Heart right ventricle (tissue), 16 donors: ENCODE measurements around the gene FAM83D. TPM values are rescaled to one million over a fixed set of nuclear protein-coding genes. Genes with fewer than 3 reads are reported as not detected.

Experiments used
- ATAC-seq, 8 donors: fragments of 200-7000 bp; cut with Tn5 transposase; one replicate each; pipeline ENCODE4 v1.9.1; 2020; ENCODE audit warnings: mild to moderate bottlenecking in 8 of 8, moderate library complexity in 8 of 8, moderate number of reproducible peaks in 1 of 8
- DNase-seq, 2 donors: peaks; one replicate each; pipeline ENCODE4 v3.0.0-alpha.2; 2020
- H3K27ac ChIP-seq, 10 donors: fragments of 200-600 bp; sonication (generic) in 2 of 10; one replicate each; pipeline versions ENCODE4 v1.5.0 to v1.8.0; 2020 to 2022; ENCODE audit warnings: mild to moderate bottlenecking in 3 of 10
- H3K27me3 ChIP-seq, 7 donors: fragments of 200-600 bp; one replicate each; pipeline ENCODE4 v1.8.0; 2021 to 2022; ENCODE audit warnings: mild to moderate bottlenecking in 2 of 7
- H3K36me3 ChIP-seq, 9 donors: fragments of 200-600 bp; sonication (generic) in 1 of 9; one replicate each; pipeline versions ENCODE4 v1.5.0 to v1.8.0; 2020 to 2022; ENCODE audit warnings: mild to moderate bottlenecking in 2 of 9
- H3K4me1 ChIP-seq, 9 donors: fragments of 200-600 bp; sonication (generic) in 1 of 9; one replicate each; pipeline versions ENCODE4 v1.5.0 to v1.8.0; 2020 to 2022; ENCODE audit warnings: mild to moderate bottlenecking in 4 of 9
- H3K4me3 ChIP-seq, 10 donors: fragments of 200-600 bp; sonication (generic) in 2 of 10; one replicate each; pipeline versions ENCODE4 v1.5.0 to v1.8.0; 2020 to 2022; ENCODE audit warnings: mild to moderate bottlenecking in 7 of 10, moderate library complexity in 2 of 10
- H3K9me3 ChIP-seq, 11 donors: fragments of 200-600 bp in 10 of 11; sonication (generic) in 2 of 11; one replicate each; pipeline versions ENCODE4 v1.5.0 to v1.8.0; 2013 to 2022; ENCODE audit warnings: mild to moderate bottlenecking in 2 of 11, control low read depth in 1 of 11, moderate library complexity in 1 of 11
- WGBS, 2 donors: extraction: QIAGEN DNeasy Blood & Tissue Kit; methylation state at CpG; one replicate each; pipeline ENCODE4 v1.1.7; 2013; ENCODE audit warnings: inconsistent platforms in 1 of 2; 5-methylcytosine and 5-hydroxymethylcytosine counted together
- intact Hi-C, 10 donors: fragments of 100-400 bp; cut with DNase I; formaldehyde crosslinking; loops; one replicate each; pipeline versions ENCODE4 v1.11.1 to v1.14.2; 2022
- polyA plus RNA-seq, 2 donors: library from polyadenylated mRNA; stranded (reverse); fragments of 200-250 nt; gene quantifications; one replicate each; pipeline ENCODE4 v1.2.3, GENCODE V29; 2013
- total RNA-seq, 10 donors: library from RNA; stranded (reverse); fragmentation: NEBNext Ultra II Directional in 3 of 10; extraction: Animal tissue kit (Norgen Biotek cat#: 25700) in 3 of 10; gene quantifications; one replicate each; pipeline versions ENCODE4 v1.2.1 to v1.2.4, GENCODE V29; 2021 to 2023
- TF ChIP-seq, protein P1 (sequence below), 9 donors: fragments of 200-600 bp; sonication (generic) in 2 of 9; IDR thresholded peaks; one replicate each; pipeline versions ENCODE4 v1.5.0 to v1.8.0; 2021 to 2022; ENCODE audit warnings: antibody characterized with exemption in 9 of 9, mild to moderate bottlenecking in 5 of 9, moderate library complexity in 1 of 9
- donor health status: Arrhythmogenic right ventricular cardiomyopathy.
- donor health status: ischemic (EF 13 %, LVEDD 7.1; RV severe dilation, severe dysfunction).
- donor health status: healthy with polysubstance abuse.
- donor health status: DM: no; HTN: yes; CAD: no.
- donor health status: DM: no; HTN: no; CAD: no.
- donor health status: ischemic (EF 25% LVEDD 6.9; RV normal size, moderate dysfunction).
- donor health status: ischemic (EF 25% LVEDD 5.7; RV mildly dilated, moderate dysfunction).
- donor health status: healthy.
- donor health status: DM: yes; HTN: yes; CAD: no.
- donor health status: Ischemic cardiomyopathy.
- donor health status: ischemic (EF 35%, LVEDD 5.7; RV mildly dilated, moderate dysfunction).
- donor health status: nonischemic (EF 11% LVEDD 7.7; RV severe dilation, severe dysfunction).
- donor health status: DM: yes; HTN: yes; CAD: no.
- donor health status: PGD.
- donor health status: ischemic (EF 29% LVEDD 5.4; RV normal size, mild dysfunction).
- donor health status: nonischemic (EF 23%, LVEDD 6.1; RV moderate dilation, normal function).

The FAM83D gene
- total and polyA plus RNA-seq, 12 donors: 0.12 to 2.8 (median 0.46) TPM

DNA sequence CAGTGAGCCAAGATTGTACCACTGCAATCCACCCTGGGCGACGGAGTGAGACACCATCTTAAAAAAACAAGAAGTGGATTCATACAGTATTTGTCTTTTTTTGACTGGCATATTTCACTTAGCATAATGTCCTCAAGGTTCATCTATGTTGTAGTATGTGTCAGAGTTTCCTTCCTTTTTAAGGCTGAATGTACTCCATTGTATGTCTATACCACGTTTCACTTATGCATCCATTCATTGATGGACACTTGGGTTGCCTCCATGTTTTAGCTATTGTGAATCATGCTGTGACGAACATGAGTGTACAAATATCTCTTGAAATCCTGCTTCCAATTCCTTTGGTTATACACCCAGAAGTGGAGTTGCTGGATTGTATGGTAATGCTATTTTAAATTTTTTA lies 28.9 kb upstream of the FAM83D start:
- intact Hi-C loops: loop anchor here in 6 of 10 donors (10.0 kb wide), 4 partner anchors 92 to 252 kb away; partner anchors contain the start of gene PPP1R16B (in 1 of the 6)
- no peak for DNase-seq
- 87 to 88% methylated on average over 4 of the region's 4 CpGs for WGBS, 2 donors

DNA sequence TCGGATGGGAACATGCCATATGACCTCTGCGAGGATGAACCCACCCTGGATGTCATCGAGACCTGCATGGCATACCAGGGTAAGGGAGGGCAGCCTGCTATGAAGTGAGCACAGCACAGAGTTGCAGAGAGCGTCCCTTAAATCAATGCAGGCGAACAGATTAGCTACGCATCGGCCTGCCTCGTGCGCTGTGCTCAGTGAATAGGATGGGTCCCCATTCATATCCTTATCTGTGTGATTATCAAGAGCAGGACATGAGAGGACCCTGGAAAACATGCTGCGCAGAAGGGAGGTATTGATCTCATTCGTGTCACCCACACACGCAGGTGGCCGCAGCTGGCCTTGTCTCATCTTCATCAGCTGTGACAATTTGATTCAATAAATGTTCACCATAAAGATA lies 25.6 kb upstream of the FAM83D start:
- ATAC-seq (no peak), DNase-seq (no peak)
- TF ChIP-seq, protein P1, sequence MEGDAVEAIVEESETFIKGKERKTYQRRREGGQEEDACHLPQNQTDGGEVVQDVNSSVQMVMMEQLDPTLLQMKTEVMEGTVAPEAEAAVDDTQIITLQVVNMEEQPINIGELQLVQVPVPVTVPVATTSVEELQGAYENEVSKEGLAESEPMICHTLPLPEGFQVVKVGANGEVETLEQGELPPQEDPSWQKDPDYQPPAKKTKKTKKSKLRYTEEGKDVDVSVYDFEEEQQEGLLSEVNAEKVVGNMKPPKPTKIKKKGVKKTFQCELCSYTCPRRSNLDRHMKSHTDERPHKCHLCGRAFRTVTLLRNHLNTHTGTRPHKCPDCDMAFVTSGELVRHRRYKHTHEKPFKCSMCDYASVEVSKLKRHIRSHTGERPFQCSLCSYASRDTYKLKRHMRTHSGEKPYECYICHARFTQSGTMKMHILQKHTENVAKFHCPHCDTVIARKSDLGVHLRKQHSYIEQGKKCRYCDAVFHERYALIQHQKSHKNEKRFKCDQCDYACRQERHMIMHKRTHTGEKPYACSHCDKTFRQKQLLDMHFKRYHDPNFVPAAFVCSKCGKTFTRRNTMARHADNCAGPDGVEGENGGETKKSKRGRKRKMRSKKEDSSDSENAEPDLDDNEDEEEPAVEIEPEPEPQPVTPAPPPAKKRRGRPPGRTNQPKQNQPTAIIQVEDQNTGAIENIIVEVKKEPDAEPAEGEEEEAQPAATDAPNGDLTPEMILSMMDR (IDR thresholded peaks at IDR 0.05): no peak
- no peak overlapping the region for H3K27ac ChIP-seq
- intact Hi-C loops: no loop called here
- peaks cover 0 to 80% (median 7%) of the 10 kb centered on the region in 9 donors for H3K36me3 ChIP-seq
- no peaks in the 10 kb centered on the region for H3K4me1 ChIP-seq
- peaks cover 0 to 7% (median 0%) of the 10 kb centered on the region in 7 donors for H3K27me3 ChIP-seq
- H3K9me3 ChIP-seq: peaks cover 0 to 14% (median 3%) of the 10 kb centered on the region in 11 donors
- H3K4me3 ChIP-seq: no peak overlapping the region
- 87 to 90% methylated on average over 13 of the region's 13 CpGs for WGBS, 2 donors

More for the DNA sequence above, 28.9 kb upstream of the FAM83D start:
- no peak for ATAC-seq
- Histone ChIP-seq H3K9me3 (no peaks in the 10 kb centered on the region), H3K4me3 (no peak overlapping the region), H3K27ac (no peak overlapping the region), H3K27me3 (peaks cover 0 to 12% (median 3%) of the 10 kb centered on the region in 7 donors), H3K36me3 (peaks cover 0 to 48% (median 0%) of the 10 kb centered on the region in 9 donors), H3K4me1 (peaks cover 0 to 17% (median 8%) of the 10 kb centered on the region in 9 donors)
- TF ChIP-seq, protein P1 (IDR thresholded peaks at IDR 0.05): no peak

- TF ChIP-seq, protein P1 (IDR thresholded peaks at IDR 0.05): no peak
- ATAC-seq: peak in 1 of 8 donors; percentile 9
- WGBS, 2 donors: 90% methylated on average over 8 of the region's 8 CpGs
Observed at GRCh38 chr20:38902601-38903000, 23.6 kb upstream of the FAM83D start.

DNA sequence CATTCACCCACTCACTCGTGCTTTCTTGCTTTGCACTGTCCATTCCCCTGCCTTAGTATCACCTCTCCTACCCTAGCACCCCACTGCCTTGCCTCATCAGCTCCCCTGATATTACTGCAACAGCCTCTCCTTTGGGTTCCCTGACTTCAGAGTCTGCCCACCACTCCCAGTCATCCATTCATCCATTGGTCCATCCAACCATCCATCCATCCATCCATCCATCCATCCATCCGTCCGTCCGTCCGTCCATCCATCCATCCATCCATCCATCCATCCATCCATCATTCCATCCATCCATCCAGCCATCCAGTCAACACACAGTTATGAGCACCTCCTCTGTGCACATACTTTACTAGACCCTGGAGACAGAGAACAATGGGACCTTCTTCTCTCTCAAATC lies 22.9 kb upstream of the FAM83D start:
- peaks cover 0 to 17% (median 3%) of the 10 kb centered on the region in 11 donors for H3K9me3 ChIP-seq
- ATAC-seq (no peak), DNase-seq (no peak)
- intact Hi-C loops: no loop called here
- 41 to 65% methylated on average over 5 of the region's 5 CpGs for WGBS, 2 donors
- no peaks in the 10 kb centered on the region for H3K4me1 ChIP-seq
- no peak overlapping the region for H3K4me3 ChIP-seq
- TF ChIP-seq, protein P1 (IDR thresholded peaks at IDR 0.05): no peak
- H3K27ac ChIP-seq: no peak overlapping the region
- peaks cover 0 to 7% (median 0%) of the 10 kb centered on the region in 7 donors for H3K27me3 ChIP-seq
- peaks cover 0 to 80% (median 7%) of the 10 kb centered on the region in 9 donors for H3K36me3 ChIP-seq

More at GRCh38 chr20:38902601-38903000, 23.6 kb upstream of the FAM83D start:
- Histone ChIP-seq H3K9me3 (peaks cover 0 to 17% (median 3%) of the 10 kb centered on the region in 11 donors), H3K4me3 (no peak overlapping the region), H3K36me3 (peaks cover 0 to 80% (median 7%) of the 10 kb centered on the region in 9 donors), H3K27me3 (peaks cover 0 to 7% (median 0%) of the 10 kb centered on the region in 7 donors), H3K4me1 (no peaks in the 10 kb centered on the region), H3K27ac (no peak overlapping the region)
- no peak for DNase-seq
- intact Hi-C loops: no loop called here
